Measurements from ENCODE around the gene COBLL1. TPM values are rescaled to one million over a fixed set of nuclear protein-coding genes. Genes with fewer than 3 reads are reported as not detected.

Gene COBLL1
- total and polyA plus RNA-seq, 4 donors: 16.3 to 114 (median 36.4) TPM

DNA sequence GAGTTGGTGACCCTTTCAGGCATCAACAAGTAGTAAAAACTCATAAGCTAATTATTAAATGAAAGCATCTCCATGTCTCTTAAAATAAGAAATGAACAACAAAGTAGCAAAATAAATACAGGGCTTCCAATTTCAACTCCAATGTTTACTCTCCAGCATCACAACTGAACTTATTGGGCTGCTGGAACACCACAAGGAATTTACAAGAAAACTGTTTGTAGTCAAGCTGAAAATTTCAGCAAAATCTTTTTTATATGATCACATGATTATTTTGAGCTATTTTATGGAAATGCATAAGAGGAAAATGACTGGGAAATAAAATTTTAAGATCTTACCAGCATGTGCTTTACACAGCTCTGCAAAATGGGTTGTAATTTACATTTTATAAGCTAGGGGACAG is 28.1 kb downstream of the COBLL1 start:
- DNase-seq (ENCODE audit: low spot score): no peak
- no peak overlapping the region for H3K27ac ChIP-seq (ENCODE audit: low read depth in 1 of 2, low read length in 2 of 2)
- no peaks in the 10 kb centered on the region for H3K36me3 ChIP-seq (ENCODE audit: control insufficient read depth in 4 of 4, insufficient read depth in 3 of 4, low read depth in 1 of 4, low read length in 3 of 4)
- H3K4me3 ChIP-seq (ENCODE audit: low read depth in 1 of 3, low read length in 3 of 3): no peak overlapping the region
- H3K9me3 ChIP-seq (ENCODE audit: control insufficient read depth in 4 of 4, low read length in 3 of 4): no peaks in the 10 kb centered on the region
- H3K27me3 ChIP-seq (ENCODE audit: control insufficient read depth in 4 of 4, insufficient read depth in 4 of 4, low read length in 3 of 4): no peaks in the 10 kb centered on the region
- H3K4me1 ChIP-seq (ENCODE audit: control insufficient read depth in 4 of 4, insufficient read depth in 4 of 4, low read length in 3 of 4): peaks cover 0 to 46% (median 22%) of the 10 kb centered on the region in 4 donors
- TF ChIP-seq RXRA (IDR thresholded peaks at IDR 0.05): no peak
- no peak for TF ChIP-seq FOXA2 (IDR thresholded peaks at IDR 0.05)
- no peak for TF ChIP-seq NR2F2 (IDR thresholded peaks at IDR 0.05)
- no peak for TF ChIP-seq YY1 (IDR thresholded peaks at IDR 0.05)
- TF ChIP-seq HNF4G (IDR thresholded peaks at IDR 0.05): no peak
- no peak for TF ChIP-seq TAF1 (conservative IDR thresholded peaks at IDR 0.05)
- no peak for TF ChIP-seq GABPA (IDR thresholded peaks at IDR 0.05 in 1 of 2, conservative IDR thresholded peaks at IDR 0.05 in 1 of 2)
- no peak for TF ChIP-seq HNF4A (conservative IDR thresholded peaks at IDR 0.05)
- TF ChIP-seq, protein P1, sequence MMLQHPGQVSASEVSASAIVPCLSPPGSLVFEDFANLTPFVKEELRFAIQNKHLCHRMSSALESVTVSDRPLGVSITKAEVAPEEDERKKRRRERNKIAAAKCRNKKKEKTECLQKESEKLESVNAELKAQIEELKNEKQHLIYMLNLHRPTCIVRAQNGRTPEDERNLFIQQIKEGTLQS (IDR thresholded peaks at IDR 0.05): no peak
- H3K9ac ChIP-seq (ENCODE audit: low read depth in 1 of 2, low read length in 2 of 2): no peak overlapping the region

DNA sequence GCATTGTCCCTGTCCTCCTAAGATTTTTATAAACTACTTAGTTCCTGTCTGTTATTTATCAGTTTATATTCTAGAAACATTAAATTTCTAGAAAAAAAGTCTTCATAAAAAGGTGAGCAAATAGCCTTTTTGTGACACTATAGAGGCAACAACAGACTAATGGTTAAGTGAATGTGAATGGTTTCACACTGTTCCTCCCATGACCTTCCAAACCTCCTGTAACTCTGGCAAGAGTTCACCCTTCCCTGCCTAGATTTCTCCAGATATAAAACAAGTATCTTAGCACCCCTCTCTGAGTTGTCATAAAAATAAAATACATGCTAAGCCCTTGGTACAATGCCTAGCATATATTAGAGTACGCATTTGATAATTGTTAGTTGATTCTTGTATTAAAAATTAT is 29.2 kb downstream of the COBLL1 start:
- no peaks in the 10 kb centered on the region for H3K9me3 ChIP-seq (ENCODE audit: control insufficient read depth in 4 of 4, low read length in 3 of 4)
- H3K4me1 ChIP-seq (ENCODE audit: control insufficient read depth in 4 of 4, insufficient read depth in 4 of 4, low read length in 3 of 4): peaks cover 0 to 45% (median 24%) of the 10 kb centered on the region in 4 donors
- no peak overlapping the region for H3K27ac ChIP-seq (ENCODE audit: low read depth in 1 of 2, low read length in 2 of 2)
- no peaks in the 10 kb centered on the region for H3K36me3 ChIP-seq (ENCODE audit: control insufficient read depth in 4 of 4, insufficient read depth in 3 of 4, low read depth in 1 of 4, low read length in 3 of 4)
- TF ChIP-seq YY1 (IDR thresholded peaks at IDR 0.05) (no peak), SP1 (IDR thresholded peaks at IDR 0.05) (no peak), EGR1 (IDR thresholded peaks at IDR 0.05; ENCODE audit: low read depth in 2 of 2) (no peak), TAF1 (conservative IDR thresholded peaks at IDR 0.05) (no peak), FOXA2 (IDR thresholded peaks at IDR 0.05) (no peak), FOXA1 (IDR thresholded peaks at IDR 0.05) (no peak)
- TF ChIP-seq, protein P2, sequence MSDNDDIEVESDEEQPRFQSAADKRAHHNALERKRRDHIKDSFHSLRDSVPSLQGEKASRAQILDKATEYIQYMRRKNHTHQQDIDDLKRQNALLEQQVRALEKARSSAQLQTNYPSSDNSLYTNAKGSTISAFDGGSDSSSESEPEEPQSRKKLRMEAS (IDR thresholded peaks at IDR 0.05): no peak
- TF ChIP-seq, protein P3, sequence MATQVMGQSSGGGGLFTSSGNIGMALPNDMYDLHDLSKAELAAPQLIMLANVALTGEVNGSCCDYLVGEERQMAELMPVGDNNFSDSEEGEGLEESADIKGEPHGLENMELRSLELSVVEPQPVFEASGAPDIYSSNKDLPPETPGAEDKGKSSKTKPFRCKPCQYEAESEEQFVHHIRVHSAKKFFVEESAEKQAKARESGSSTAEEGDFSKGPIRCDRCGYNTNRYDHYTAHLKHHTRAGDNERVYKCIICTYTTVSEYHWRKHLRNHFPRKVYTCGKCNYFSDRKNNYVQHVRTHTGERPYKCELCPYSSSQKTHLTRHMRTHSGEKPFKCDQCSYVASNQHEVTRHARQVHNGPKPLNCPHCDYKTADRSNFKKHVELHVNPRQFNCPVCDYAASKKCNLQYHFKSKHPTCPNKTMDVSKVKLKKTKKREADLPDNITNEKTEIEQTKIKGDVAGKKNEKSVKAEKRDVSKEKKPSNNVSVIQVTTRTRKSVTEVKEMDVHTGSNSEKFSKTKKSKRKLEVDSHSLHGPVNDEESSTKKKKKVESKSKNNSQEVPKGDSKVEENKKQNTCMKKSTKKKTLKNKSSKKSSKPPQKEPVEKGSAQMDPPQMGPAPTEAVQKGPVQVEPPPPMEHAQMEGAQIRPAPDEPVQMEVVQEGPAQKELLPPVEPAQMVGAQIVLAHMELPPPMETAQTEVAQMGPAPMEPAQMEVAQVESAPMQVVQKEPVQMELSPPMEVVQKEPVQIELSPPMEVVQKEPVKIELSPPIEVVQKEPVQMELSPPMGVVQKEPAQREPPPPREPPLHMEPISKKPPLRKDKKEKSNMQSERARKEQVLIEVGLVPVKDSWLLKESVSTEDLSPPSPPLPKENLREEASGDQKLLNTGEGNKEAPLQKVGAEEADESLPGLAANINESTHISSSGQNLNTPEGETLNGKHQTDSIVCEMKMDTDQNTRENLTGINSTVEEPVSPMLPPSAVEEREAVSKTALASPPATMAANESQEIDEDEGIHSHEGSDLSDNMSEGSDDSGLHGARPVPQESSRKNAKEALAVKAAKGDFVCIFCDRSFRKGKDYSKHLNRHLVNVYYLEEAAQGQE (IDR thresholded peaks at IDR 0.05): no peak
- H3K27me3 ChIP-seq (ENCODE audit: control insufficient read depth in 4 of 4, insufficient read depth in 4 of 4, low read length in 3 of 4): no peaks in the 10 kb centered on the region
- DNase-seq (ENCODE audit: low spot score): no peak
- H3K4me3 ChIP-seq (ENCODE audit: low read depth in 1 of 3, low read length in 3 of 3): no peak overlapping the region
- WGBS: 95% methylated on average over 1 of the region's 1 CpG
- H3K9ac ChIP-seq (ENCODE audit: low read depth in 1 of 2, low read length in 2 of 2): no peak overlapping the region

DNA sequence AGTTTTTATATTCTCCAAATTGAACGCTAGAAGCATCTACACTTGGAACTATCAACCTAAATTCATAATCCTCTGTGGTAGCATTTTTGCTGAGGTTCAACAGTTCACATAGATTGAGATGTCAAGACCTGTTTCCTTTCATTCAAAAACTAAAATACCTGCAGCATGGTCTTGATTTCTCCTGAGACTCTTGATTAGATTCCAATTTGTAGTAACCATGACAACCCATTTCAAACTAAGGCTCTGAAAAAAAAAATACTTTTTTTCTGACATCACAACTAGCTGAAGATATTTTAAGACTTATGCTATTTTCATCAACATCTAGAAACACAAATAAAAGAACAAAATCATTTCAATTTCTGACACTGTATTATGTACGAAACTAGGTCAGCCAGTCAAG is 29.8 kb downstream of the COBLL1 start:
- Histone ChIP-seq H3K9ac (ENCODE audit: low read depth in 1 of 2, low read length in 2 of 2) (no peak overlapping the region), H3K36me3 (ENCODE audit: control insufficient read depth in 4 of 4, insufficient read depth in 3 of 4, low read depth in 1 of 4, low read length in 3 of 4) (no peaks in the 10 kb centered on the region), H3K27me3 (ENCODE audit: control insufficient read depth in 4 of 4, insufficient read depth in 4 of 4, low read length in 3 of 4) (no peaks in the 10 kb centered on the region), H3K4me3 (ENCODE audit: low read depth in 1 of 3, low read length in 3 of 3) (no peak overlapping the region), H3K27ac (ENCODE audit: low read depth in 1 of 2, low read length in 2 of 2) (no peak overlapping the region), H3K9me3 (ENCODE audit: control insufficient read depth in 4 of 4, low read length in 3 of 4) (no peaks in the 10 kb centered on the region), H3K4me1 (ENCODE audit: control insufficient read depth in 4 of 4, insufficient read depth in 4 of 4, low read length in 3 of 4) (peaks cover 0 to 43% (median 24%) of the 10 kb centered on the region in 4 donors)
- TF ChIP-seq TAF1 (conservative IDR thresholded peaks at IDR 0.05): no peak
- TF ChIP-seq, protein P2 (IDR thresholded peaks at IDR 0.05): no peak
- TF ChIP-seq, protein P4, sequence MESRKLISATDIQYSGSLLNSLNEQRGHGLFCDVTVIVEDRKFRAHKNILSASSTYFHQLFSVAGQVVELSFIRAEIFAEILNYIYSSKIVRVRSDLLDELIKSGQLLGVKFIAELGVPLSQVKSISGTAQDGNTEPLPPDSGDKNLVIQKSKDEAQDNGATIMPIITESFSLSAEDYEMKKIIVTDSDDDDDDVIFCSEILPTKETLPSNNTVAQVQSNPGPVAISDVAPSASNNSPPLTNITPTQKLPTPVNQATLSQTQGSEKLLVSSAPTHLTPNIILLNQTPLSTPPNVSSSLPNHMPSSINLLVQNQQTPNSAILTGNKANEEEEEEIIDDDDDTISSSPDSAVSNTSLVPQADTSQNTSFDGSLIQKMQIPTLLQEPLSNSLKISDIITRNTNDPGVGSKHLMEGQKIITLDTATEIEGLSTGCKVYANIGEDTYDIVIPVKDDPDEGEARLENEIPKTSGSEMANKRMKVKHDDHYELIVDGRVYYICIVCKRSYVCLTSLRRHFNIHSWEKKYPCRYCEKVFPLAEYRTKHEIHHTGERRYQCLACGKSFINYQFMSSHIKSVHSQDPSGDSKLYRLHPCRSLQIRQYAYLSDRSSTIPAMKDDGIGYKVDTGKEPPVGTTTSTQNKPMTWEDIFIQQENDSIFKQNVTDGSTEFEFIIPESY (IDR thresholded peaks at IDR 0.05): no peak
- no peak for TF ChIP-seq RXRA (IDR thresholded peaks at IDR 0.05)
- TF ChIP-seq, protein P1 (IDR thresholded peaks at IDR 0.05): no peak
- TF ChIP-seq EGR1 (IDR thresholded peaks at IDR 0.05; ENCODE audit: low read depth in 2 of 2): no peak
- TF ChIP-seq NR2F2 (IDR thresholded peaks at IDR 0.05): no peak
- no peak for TF ChIP-seq FOXA1 (IDR thresholded peaks at IDR 0.05)
- TF ChIP-seq, protein P3 (IDR thresholded peaks at IDR 0.05): no peak
- no peak for TF ChIP-seq JUND (IDR thresholded peaks at IDR 0.05)
- no peak for TF ChIP-seq HNF4G (IDR thresholded peaks at IDR 0.05)
- TF ChIP-seq SP1 (IDR thresholded peaks at IDR 0.05): no peak
- no peak for DNase-seq (ENCODE audit: low spot score)
- WGBS: 86% methylated on average over 2 of the region's 2 CpGs
